HEK293 (cell line): ENCODE measurements around the gene HYAL3.

ENCODE experiments used
- ATF2 ChIP-seq: fragments of 450-650 bp; formaldehyde crosslinking; IDR thresholded peaks from 2 replicates; pipeline ENCODE4 v1.5.1; 2016; ENCODE audit warnings: missing biosample characterization, missing genetic modification characterization, low read depth
- CTCF ChIP-seq: fragments of 450-650 bp; formaldehyde crosslinking; IDR thresholded peaks from 2 replicates; pipeline ENCODE4 v1.5.1; 2016; ENCODE audit warnings: missing biosample characterization, missing genetic modification characterization
- KLF16 ChIP-seq: fragments of 450-650 bp; formaldehyde crosslinking; IDR thresholded peaks from 2 replicates; pipeline ENCODE4 v1.5.1; 2017; ENCODE audit warnings: missing biosample characterization, missing genetic modification characterization
- SP2 ChIP-seq: fragments of 450-650 bp; formaldehyde crosslinking; IDR thresholded peaks from 2 replicates; pipeline ENCODE4 v1.5.1; 2016; ENCODE audit warnings: missing biosample characterization, missing genetic modification characterization
- YY1 ChIP-seq: fragments of 450-650 bp; formaldehyde crosslinking; IDR thresholded peaks from 2 replicates; pipeline ENCODE4 v1.5.1; 2018; ENCODE audit warnings: missing biosample characterization, missing genetic modification characterization
- ZBTB44 ChIP-seq: fragments of 450-650 bp; IDR thresholded peaks from 2 replicates; pipeline ENCODE4 v1.5.1; 2018; ENCODE audit warnings: missing biosample characterization, mild to moderate bottlenecking, missing genetic modification characterization
- ZNF148 ChIP-seq: fragments of 450-650 bp; formaldehyde crosslinking; IDR thresholded peaks from 2 replicates; pipeline ENCODE4 v1.5.0; 2017; ENCODE audit warnings: missing biosample characterization, missing genetic modification characterization, borderline replicate concordance
- ZNF184 ChIP-seq: fragments of 450-650 bp; IDR thresholded peaks from 2 replicates; pipeline ENCODE4 v1.5.1; 2018; ENCODE audit warnings: missing biosample characterization, mild to moderate bottlenecking, missing genetic modification characterization
- ZNF423 ChIP-seq: fragments of 450-650 bp; formaldehyde crosslinking; IDR thresholded peaks from 2 replicates; pipeline ENCODE4 v1.5.1; 2016; ENCODE audit warnings: missing biosample characterization, missing genetic modification characterization
- ZNF426 ChIP-seq: fragments of 450-650 bp; formaldehyde crosslinking; IDR thresholded peaks from 2 replicates; pipeline ENCODE4 v1.5.1; 2017; ENCODE audit warnings: missing biosample characterization, missing genetic modification characterization, mild to moderate bottlenecking, inconsistent platforms, moderate library complexity
- ZNF501 ChIP-seq: fragments of 450-650 bp; formaldehyde crosslinking; IDR thresholded peaks from 2 replicates; pipeline ENCODE4 v1.5.1; 2016; ENCODE audit warnings: missing biosample characterization, missing genetic modification characterization
- ZNF654 ChIP-seq: fragments of 450-650 bp; formaldehyde crosslinking; IDR thresholded peaks from 2 replicates; pipeline ENCODE4 v1.5.1; 2016; ENCODE audit warnings: low read depth, missing biosample characterization, missing genetic modification characterization
- ZNF660 ChIP-seq: fragments of 450-650 bp; IDR thresholded peaks from 2 replicates; pipeline ENCODE4 v1.5.1; 2018; ENCODE audit warnings: missing biosample characterization, mild to moderate bottlenecking, missing genetic modification characterization

GRCh38 chr3:50316657-50317242 lies 17.5 kb upstream of the HYAL3 start:
- TF ChIP-seq ZNF148 (tag by site-specific recombination) (no peak), ZNF184 (tag by site-specific recombination) (no peak), CTCF (no peak), ZNF423 (tag by site-specific recombination) (no peak), ZNF501 (tag by site-specific recombination) (no peak), YY1 (tag by site-specific recombination) (no peak), ZNF660 (tag by site-specific recombination) (no peak), ZNF654 (tag by site-specific recombination) (no peak), ZBTB44 (tag by site-specific recombination) (no peak), KLF16 (no peak), ATF2 (tag by site-specific recombination) (no peak), SP2 (peak; percentile 55), ZNF426 (no peak)
